ENCODE results near the gene NGF.
"Not testable (repeated sequence)": the region's sequence is repeated elsewhere in the genome, so short reads cannot be mapped to it uniquely, and the experiment has no call there.

NGF gene

GRCh38 chr1:115337633-115338456 lies at the start of gene NGF:
Gene NGF (minus strand): TSS chr1:115338249. CDS start chr1:115286795, 51,454 bp downstream.
- DNase-seq: peak; percentile 34

DNA sequence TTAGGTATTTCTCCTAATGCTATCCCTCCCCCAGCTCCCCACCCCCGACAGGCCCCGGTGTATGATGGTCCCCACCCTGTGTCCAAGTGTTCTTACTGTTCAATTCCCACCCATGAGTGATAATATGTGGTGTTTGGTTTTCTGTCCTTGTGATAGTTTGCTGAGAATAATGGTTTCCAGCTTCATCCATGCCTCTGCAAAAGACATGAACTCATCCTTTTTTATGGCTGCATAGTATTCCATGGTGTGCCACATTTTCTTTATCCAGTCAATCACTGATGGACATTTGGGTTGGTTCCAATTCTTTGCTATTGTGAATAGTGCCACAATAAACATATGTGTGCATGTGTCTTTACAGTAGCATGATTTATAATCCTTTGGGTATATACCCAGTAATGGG lies 45.4 kb upstream of the NGF start:
- not testable (repeated sequence) for DNase-seq

- DNase-seq: no peak
These were observed 41.9 kb upstream of the NGF start for GRCh38 chr1:115379943-115380342.

- DNase-seq: no peak
These were observed 39.4 kb upstream of the NGF start for GRCh38 chr1:115377411-115377810.

DNA sequence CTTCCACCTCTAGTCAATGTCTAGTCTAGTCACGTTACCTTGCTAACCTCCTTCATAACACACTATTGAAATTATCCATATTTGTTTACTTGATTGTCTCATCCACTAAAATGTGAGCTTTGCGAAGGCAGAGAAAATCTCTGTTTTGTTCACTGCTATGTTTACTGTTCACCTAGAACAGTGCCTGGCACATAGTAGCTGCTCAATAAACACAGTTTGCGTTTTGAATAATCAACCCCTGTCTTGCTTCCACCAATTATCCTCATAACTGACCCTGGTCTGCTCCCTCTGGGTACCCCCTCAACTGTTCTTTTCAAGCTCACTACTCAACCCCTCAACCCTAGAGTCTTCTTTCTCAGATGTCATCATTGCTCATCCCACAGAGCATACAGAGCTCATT lies 36.5 kb upstream of the NGF start:
- no peak for DNase-seq

- no peak for DNase-seq
These were observed 35.3 kb upstream of the NGF start for GRCh38 chr1:115373305-115373704.

- DNase-seq: no peak
These were observed 27.7 kb upstream of the NGF start for GRCh38 chr1:115365738-115366137.

GRCh38 chr1:115364780-115365155 lies 26.7 kb upstream of the NGF start:
- no peak for DNase-seq

GRCh38 chr1:115364046-115364779 lies 26.2 kb upstream of the NGF start:
- DNase-seq: no peak

DNA sequence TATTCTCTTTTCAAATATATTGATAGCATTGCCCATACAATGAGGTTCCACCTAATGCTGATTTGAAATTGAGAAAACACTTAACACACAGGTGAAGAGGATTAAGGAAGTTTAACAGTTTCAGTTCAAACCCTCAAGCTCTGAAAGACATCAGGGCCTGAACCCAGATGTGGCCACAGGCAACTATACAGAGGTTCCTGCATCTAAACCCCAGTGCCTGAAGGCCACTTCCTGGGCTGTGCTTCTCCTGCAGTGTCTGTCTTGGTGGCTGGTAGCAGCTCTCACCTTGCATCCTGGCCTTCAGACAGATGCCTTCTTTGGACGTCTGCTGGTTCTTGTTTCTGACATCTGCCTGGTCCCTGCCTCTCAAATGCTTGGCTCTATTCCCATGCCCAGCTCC lies 25.1 kb upstream of the NGF start:
- no peak for DNase-seq

DNA sequence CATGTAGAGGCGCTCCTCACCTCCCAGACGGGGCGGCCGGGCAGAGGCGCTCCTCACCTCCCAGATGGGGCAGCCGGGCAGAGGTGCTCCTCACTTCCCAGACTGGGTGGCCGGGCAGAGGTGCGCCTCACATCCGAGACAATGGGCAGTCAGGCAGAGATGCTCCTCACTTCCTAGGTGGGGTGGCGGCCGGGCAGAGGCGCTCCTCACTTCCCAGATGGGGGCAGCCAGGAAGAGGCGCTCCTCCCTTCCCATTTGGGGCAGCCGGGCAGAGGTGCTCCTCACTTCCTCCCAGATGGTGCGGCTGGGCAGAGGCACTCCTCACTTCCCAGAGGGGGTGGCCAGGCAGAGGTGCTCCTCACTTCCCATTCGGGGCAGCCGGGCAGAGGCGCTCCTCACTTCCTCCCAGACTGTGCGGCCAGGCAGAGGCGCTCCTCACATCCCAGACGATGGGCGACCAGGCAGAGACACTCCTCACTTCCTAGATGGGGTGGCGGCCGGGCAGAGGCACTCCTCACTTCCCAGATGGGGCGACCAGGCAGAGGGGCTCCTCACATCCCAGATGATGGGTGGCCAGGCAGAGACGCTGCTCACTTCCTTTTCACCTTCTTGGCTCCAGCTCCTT lies 22.6 kb upstream of the NGF start:
- not testable (repeated sequence) for DNase-seq

- not testable (repeated sequence) for DNase-seq
These were observed 21.9 kb upstream of the NGF start for GRCh38 chr1:115359787-115360452.

DNA sequence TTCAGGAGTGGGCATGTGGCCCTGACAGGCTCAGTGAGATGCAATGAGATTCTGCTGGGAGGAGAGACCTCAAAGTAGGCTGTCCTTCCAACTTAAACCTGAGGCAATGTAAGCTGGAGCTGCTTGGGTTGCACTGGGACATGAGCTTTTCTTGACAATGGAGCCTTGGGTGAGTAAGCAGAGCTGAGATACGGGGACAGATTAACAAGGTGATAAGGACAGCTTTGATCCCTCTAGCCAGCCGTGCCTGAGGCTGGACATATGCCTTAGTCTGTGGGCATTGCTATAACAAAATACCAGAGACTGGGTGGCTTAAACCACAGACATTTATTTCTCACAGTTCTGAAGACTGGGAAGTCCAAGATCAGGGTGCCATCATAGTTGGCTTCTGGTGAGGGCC lies 18.3 kb upstream of the NGF start:
- DNase-seq: no peak

DNA sequence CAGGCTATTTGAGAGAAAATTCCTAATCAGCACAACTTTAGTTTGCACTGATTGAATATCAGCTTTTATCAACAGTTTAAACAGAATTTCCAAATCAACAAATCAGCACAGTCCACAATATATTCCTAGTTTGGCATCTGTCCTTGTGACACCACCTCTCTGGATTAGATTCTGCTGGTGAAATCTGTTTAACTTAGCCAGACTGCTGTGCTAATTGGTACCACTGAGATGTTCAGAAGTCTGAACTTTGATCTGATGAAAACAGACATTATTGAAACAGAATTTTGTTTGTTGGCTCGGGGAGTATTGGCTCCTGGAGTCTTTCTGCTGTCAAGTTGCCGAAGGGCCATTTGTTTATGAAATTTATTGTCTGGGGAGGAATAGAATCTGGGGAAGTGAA lies 17.0 kb upstream of the NGF start:
- no peak for DNase-seq

GRCh38 chr1:115351143-115351542 lies 13.1 kb upstream of the NGF start:
- DNase-seq: no peak

GRCh38 chr1:115348636-115349035 lies 10.6 kb upstream of the NGF start:
- DNase-seq: no peak

- DNase-seq: no peak
These were observed 9.2 kb upstream of the NGF start for GRCh38 chr1:115347282-115347681.

DNA sequence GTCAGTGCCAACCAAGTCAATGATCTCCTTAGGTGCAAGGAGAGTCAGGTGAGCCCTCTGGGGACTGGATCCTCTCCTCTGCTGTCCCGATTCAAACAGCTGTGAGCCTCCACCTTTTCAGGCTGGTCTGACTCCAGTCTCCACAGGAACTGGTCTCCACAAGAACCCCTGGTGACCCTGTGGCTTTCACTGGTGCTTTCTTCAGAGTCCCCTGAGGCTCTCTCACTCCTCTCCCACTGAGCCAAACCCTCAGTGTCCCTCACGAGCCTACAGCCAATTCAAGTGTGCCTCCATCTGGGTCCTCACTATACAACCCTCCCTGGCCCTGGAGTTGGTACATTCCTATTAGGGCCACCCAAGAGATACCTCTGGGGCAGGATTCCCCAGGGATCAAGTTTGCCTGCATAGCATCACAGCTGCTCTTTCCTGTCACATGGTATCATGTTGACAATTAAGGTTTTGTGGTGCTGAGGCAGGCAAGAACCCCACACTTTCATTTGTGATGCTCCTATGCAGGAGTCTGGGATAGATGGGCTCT lies 5.2 kb upstream of the NGF start:
- no peak for DNase-seq

DNA sequence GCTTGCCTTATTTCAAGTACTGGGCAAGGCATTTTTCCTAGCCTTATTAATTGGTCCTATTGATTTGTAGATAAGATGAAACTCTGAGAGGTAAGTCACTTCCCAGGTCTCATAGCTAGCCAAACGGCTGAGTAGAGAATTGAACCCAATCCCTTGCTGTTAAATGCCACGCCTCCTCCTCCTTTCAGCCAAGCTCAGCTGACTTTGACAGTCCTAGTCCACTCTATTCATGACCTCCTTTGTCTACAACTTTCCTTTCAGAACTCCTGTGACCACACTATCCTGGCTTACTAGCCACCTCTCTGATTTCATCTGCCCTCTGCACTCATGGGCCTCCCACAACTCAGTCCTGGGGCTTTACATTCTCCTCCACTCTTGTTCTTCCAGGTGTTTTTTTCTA lies 3.9 kb upstream of the NGF start:
- no peak for DNase-seq

DNA sequence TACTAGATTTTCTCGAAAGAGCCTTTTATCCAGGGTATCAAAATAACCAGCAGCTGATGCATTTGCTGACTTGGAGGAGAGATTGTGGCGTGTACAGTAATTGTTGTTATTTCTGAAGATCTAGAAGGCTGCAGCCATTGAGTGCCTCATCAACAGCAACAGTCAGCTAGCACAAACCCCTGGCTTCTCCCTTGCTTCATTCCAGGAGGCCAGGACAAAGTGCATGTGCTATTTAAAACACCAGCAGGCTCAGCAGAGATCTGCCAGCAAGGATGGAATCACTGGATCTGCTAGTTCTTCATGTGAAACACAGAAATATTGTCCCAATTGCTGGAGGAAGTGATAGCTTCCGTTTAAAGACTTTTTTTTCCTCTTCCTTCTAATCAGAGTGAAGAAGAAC lies 2.8 kb upstream of the NGF start:
- DNase-seq: no peak

- DNase-seq: no peak
These were observed 390 bp upstream of the NGF start for GRCh38 chr1:115338457-115338820.

DNA sequence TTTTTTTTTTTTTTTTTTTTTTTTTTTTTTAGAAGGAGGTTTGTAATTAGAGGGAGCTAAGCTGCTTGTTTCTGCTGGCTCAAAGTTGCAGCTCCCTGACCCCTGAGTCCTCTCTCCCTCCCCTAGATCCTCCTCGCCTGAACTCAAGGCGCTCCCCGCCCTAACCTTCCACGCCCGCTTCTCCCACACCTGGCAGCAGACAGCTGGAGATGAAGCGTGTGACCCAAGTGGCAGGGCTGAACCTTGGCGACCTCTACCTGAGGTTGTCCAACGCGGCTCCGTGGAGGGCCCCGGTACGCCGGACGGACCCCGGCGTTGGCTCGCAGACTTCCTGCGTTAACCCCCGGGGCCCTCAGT lies 795 bp downstream of the NGF start:
- DNase-seq: no peak

GRCh38 chr1:115336741-115337140 lies 1.3 kb downstream of the NGF start:
- peak; percentile 48 for DNase-seq

Data from DMS 273 treated with DMSO at 0.1 percent for 48 hours (cell line).